ENCODE measurements around the gene IL9R.

The IL9R gene

GRCh38 chrX:156003486-156004185, 6.1 kb downstream of the IL9R start:
- no peaks in the 10 kb centered on the region for H3K9me2 ChIP-seq (ENCODE audit: low read depth, low read length)
- no peak overlapping the region for H3K4me3 ChIP-seq (ENCODE audit: low read depth, low read length, poor library complexity, severe bottlenecking)
- no peaks in the 10 kb centered on the region for H4K20me1 ChIP-seq (ENCODE audit: insufficient read depth, low read length)
- no peaks in the 10 kb centered on the region for H3K27me3 ChIP-seq (ENCODE audit: insufficient read depth, low read length)
- H3K79me2 ChIP-seq (ENCODE audit: insufficient read depth, low read length), result no peaks in the 10 kb centered on the region
- no peaks in the 10 kb centered on the region for H3K4me1 ChIP-seq (ENCODE audit: insufficient read depth, low read length, severe bottlenecking)
- H3K9ac ChIP-seq (ENCODE audit: low read length), result no peak overlapping the region
- H3K4me2 ChIP-seq (ENCODE audit: low read length), result no peak overlapping the region
- no peak overlapping the region for H3K27ac ChIP-seq (ENCODE audit: low read depth, low read length, poor library complexity, severe bottlenecking)
- H3K36me3 ChIP-seq (ENCODE audit: insufficient read depth, low read length), result no peaks in the 10 kb centered on the region
- no peaks in the 10 kb centered on the region for H3K9me3 ChIP-seq (ENCODE audit: low read length)
- no peaks in the 10 kb centered on the region for H3F3A ChIP-seq (ENCODE audit: insufficient read depth, low read length)
- H2AFZ ChIP-seq (ENCODE audit: low read length), result no peak overlapping the region
- TF ChIP-seq CTCF (IDR thresholded peaks at IDR 0.05; ENCODE audit: low read length) (no peak), EZH2 (IDR thresholded peaks at IDR 0.05; ENCODE audit: borderline replicate concordance, low read length) (no peak)

DNA sequence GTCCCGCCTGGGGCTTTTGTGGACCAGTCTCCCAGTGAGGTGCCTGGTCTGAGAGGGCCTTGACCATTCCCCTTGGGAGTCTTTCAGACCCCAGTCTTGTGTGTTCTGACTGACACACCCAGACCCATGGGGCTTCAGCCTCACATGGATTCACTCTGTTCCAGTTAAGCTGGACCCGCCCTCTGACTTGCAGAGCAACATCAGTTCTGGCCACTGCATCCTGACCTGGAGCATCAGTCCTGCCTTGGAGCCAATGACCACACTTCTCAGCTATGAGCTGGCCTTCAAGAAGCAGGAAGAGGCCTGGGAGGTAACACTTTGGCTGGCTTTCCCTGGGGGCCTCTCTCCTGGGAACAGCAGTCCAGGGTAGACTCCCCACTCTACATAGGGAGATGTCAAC, 6.8 kb downstream of the IL9R start:
- H3K4me2 ChIP-seq (ENCODE audit: low read length), result no peak overlapping the region
- H3K27me3 ChIP-seq (ENCODE audit: insufficient read depth, low read length), result no peaks in the 10 kb centered on the region
- no peak overlapping the region for H2AFZ ChIP-seq (ENCODE audit: low read length)
- H3K4me1 ChIP-seq (ENCODE audit: insufficient read depth, low read length, severe bottlenecking), result no peaks in the 10 kb centered on the region
- H3K9me3 ChIP-seq (ENCODE audit: low read length), result no peaks in the 10 kb centered on the region
- H3K27ac ChIP-seq (ENCODE audit: low read depth, low read length, poor library complexity, severe bottlenecking), result no peak overlapping the region
- H3F3A ChIP-seq (ENCODE audit: insufficient read depth, low read length), result no peaks in the 10 kb centered on the region
- H3K9ac ChIP-seq (ENCODE audit: low read length), result no peak overlapping the region
- H3K9me2 ChIP-seq (ENCODE audit: low read depth, low read length), result no peaks in the 10 kb centered on the region
- H4K20me1 ChIP-seq (ENCODE audit: insufficient read depth, low read length), result no peaks in the 10 kb centered on the region
- no peaks in the 10 kb centered on the region for H3K79me2 ChIP-seq (ENCODE audit: insufficient read depth, low read length)
- TF ChIP-seq EZH2 (IDR thresholded peaks at IDR 0.05; ENCODE audit: borderline replicate concordance, low read length) (no peak), CTCF (IDR thresholded peaks at IDR 0.05; ENCODE audit: low read length) (no peak)
- H3K4me3 ChIP-seq (ENCODE audit: low read depth, low read length, poor library complexity, severe bottlenecking), result no peak overlapping the region
- no peaks in the 10 kb centered on the region for H3K36me3 ChIP-seq (ENCODE audit: insufficient read depth, low read length)

DNA sequence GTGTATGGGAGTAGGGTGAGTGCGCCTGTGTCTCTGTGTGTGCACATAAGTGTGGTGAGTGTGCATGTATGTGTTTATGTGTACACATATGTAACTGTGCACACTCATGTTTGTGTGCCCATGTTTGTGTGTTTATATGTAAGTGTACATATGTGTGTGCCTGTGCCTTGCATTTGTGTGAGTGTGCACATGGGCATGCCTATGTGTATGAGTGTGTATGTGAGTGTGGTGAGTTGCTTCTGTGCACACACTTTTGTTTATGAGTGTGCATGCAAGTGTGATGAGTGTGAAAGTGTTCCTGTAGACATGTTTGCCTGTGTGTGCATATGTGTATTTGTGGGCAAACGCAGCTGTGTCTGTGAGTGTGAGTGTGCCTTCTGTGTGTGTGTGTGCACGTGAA, 7.2 kb downstream of the IL9R start:
- H3K9ac ChIP-seq (ENCODE audit: low read length), result no peak overlapping the region
- no peak overlapping the region for H3K4me3 ChIP-seq (ENCODE audit: low read depth, low read length, poor library complexity, severe bottlenecking)
- no peak overlapping the region for H3K4me2 ChIP-seq (ENCODE audit: low read length)
- H3K79me2 ChIP-seq (ENCODE audit: insufficient read depth, low read length), result no peaks in the 10 kb centered on the region
- no peak overlapping the region for H2AFZ ChIP-seq (ENCODE audit: low read length)
- TF ChIP-seq EZH2 (IDR thresholded peaks at IDR 0.05; ENCODE audit: borderline replicate concordance, low read length), result no peak
- no peak for TF ChIP-seq CTCF (IDR thresholded peaks at IDR 0.05; ENCODE audit: low read length)
- no peak overlapping the region for H3K27ac ChIP-seq (ENCODE audit: low read depth, low read length, poor library complexity, severe bottlenecking)
- H3K4me1 ChIP-seq (ENCODE audit: insufficient read depth, low read length, severe bottlenecking), result no peaks in the 10 kb centered on the region
- H4K20me1 ChIP-seq (ENCODE audit: insufficient read depth, low read length), result no peaks in the 10 kb centered on the region
- no peaks in the 10 kb centered on the region for H3K27me3 ChIP-seq (ENCODE audit: insufficient read depth, low read length)
- no peaks in the 10 kb centered on the region for H3F3A ChIP-seq (ENCODE audit: insufficient read depth, low read length)
- no peaks in the 10 kb centered on the region for H3K9me2 ChIP-seq (ENCODE audit: low read depth, low read length)
- no peaks in the 10 kb centered on the region for H3K9me3 ChIP-seq (ENCODE audit: low read length)
- H3K36me3 ChIP-seq (ENCODE audit: insufficient read depth, low read length), result no peaks in the 10 kb centered on the region

Data from OCI-LY1 (cell line).